OCI-LY7 (cell line): ENCODE measurements around the gene PARD6A.

ENCODE experiments used
- EZH2phosphoT487 ChIP-seq: fragments of 200-600 bp; sonication (generic); IDR thresholded peaks from 2 replicates; pipeline ENCODE4 v1.6.1; 2018; ENCODE audit warnings: low read depth, borderline replicate concordance, mild to moderate bottlenecking, mixed run types, antibody characterized with exemption, low read length, moderate library complexity, mixed read lengths
- TF ChIP-seq, protein P1 (sequence below): fragments of 200-600 bp; sonication (generic); conservative IDR thresholded peaks from 2 replicates; pipeline ENCODE4 v1.5.1; 2014; ENCODE audit warnings: mild to moderate bottlenecking, antibody characterized with exemption, low read length, moderate library complexity, mixed read lengths

GRCh38 chr16:67679935-67680897 is 19.5 kb downstream of the PARD6A start:
- TF ChIP-seq, protein P1, sequence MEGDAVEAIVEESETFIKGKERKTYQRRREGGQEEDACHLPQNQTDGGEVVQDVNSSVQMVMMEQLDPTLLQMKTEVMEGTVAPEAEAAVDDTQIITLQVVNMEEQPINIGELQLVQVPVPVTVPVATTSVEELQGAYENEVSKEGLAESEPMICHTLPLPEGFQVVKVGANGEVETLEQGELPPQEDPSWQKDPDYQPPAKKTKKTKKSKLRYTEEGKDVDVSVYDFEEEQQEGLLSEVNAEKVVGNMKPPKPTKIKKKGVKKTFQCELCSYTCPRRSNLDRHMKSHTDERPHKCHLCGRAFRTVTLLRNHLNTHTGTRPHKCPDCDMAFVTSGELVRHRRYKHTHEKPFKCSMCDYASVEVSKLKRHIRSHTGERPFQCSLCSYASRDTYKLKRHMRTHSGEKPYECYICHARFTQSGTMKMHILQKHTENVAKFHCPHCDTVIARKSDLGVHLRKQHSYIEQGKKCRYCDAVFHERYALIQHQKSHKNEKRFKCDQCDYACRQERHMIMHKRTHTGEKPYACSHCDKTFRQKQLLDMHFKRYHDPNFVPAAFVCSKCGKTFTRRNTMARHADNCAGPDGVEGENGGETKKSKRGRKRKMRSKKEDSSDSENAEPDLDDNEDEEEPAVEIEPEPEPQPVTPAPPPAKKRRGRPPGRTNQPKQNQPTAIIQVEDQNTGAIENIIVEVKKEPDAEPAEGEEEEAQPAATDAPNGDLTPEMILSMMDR = no peak
- no peak for TF ChIP-seq EZH2phosphoT487
